Mesenteric fat pad (tissue), 1 donor: ENCODE data around the gene MEF2B. TPM values are rescaled to one million over a fixed set of nuclear protein-coding genes. Genes with fewer than 3 reads are reported as not detected.
"Not testable (repeated sequence)": the region's sequence is repeated elsewhere in the genome, so short reads cannot be mapped to it uniquely, and the experiment has no call there.

Experiments used
- DNase-seq: peaks from one replicate; pipeline ENCODE4 v3.0.0-alpha.2; 2020; ENCODE audit warnings: low spot score
- total RNA-seq: library from RNA; stranded (reverse); fragmentation: NEBNext Ultra II Directional; extraction: Animal tissue kit (Norgen Biotek cat#: 25700); gene quantifications from one replicate; pipeline ENCODE4 v1.2.1, GENCODE V29; 2021
- donor health status: DM: yes; HTN: yes; CAD: no.

Gene MEF2B
- total RNA-seq, 1 donor from 2014 or later, result 2.0 TPM

- no peak for DNase-seq
These were observed 38.1 kb downstream of the MEF2B start for GRCh38 chr19:19131989-19132388.

- DNase-seq, result no peak
These were observed 44.0 kb downstream of the MEF2B start for GRCh38 chr19:19126102-19126501.

GRCh38 chr19:19123386-19123785, 46.7 kb downstream of the MEF2B start:
- DNase-seq, result no peak

- DNase-seq, result no peak
These were observed 47.2 kb downstream of the MEF2B start for GRCh38 chr19:19122902-19123301.

GRCh38 chr19:19121371-19121770, 48.7 kb downstream of the MEF2B start:
- DNase-seq, result no peak

- DNase-seq, result no peak
These were observed 49.5 kb downstream of the MEF2B start for GRCh38 chr19:19120308-19121231.

GRCh38 chr19:19119325-19120237, 50.5 kb downstream of the MEF2B start:
- no peak for DNase-seq

GRCh38 chr19:19115954-19116353, 54.1 kb downstream of the MEF2B start:
- DNase-seq, result no peak

- DNase-seq, result no peak
These were observed 56.9 kb downstream of the MEF2B start for GRCh38 chr19:19113040-19113626.

- no peak for DNase-seq
These were observed 58.0 kb downstream of the MEF2B start for GRCh38 chr19:19111967-19112580.

- no peak for DNase-seq
These were observed 58.8 kb downstream of the MEF2B start for GRCh38 chr19:19111136-19111835.

- DNase-seq, result no peak
These were observed 59.5 kb downstream of the MEF2B start for GRCh38 chr19:19110410-19111135.

- no peak for DNase-seq
These were observed 60.5 kb downstream of the MEF2B start for GRCh38 chr19:19109601-19110000.

- no peak for DNase-seq
These were observed 62.4 kb downstream of the MEF2B start for GRCh38 chr19:19107654-19108053.

GRCh38 chr19:19106938-19107337, 63.1 kb downstream of the MEF2B start:
- DNase-seq, result not testable (repeated sequence)

GRCh38 chr19:19106056-19106551, 64.0 kb downstream of the MEF2B start:
- no peak for DNase-seq

GRCh38 chr19:19105365-19106055, 64.6 kb downstream of the MEF2B start:
- no peak for DNase-seq

GRCh38 chr19:19103167-19103566, 66.9 kb downstream of the MEF2B start:
- DNase-seq, result no peak

- not testable (repeated sequence) for DNase-seq
These were observed 67.5 kb downstream of the MEF2B start for GRCh38 chr19:19102566-19102965.
